Erythroblast (primary cell): ENCODE measurements around the gene MRC1.

ENCODE experiments used
- GATA1 ChIP-seq: IDR thresholded peaks from 2 replicates; pipeline ENCODE4 v1.6.1; 2011; ENCODE audit warnings: low read depth, mild to moderate bottlenecking, control low read depth, low read length, moderate library complexity
- POLR2A ChIP-seq: IDR thresholded peaks from 2 replicates; pipeline ENCODE4 v1.6.1; 2011; ENCODE audit warnings: mild to moderate bottlenecking, low read length

DNA sequence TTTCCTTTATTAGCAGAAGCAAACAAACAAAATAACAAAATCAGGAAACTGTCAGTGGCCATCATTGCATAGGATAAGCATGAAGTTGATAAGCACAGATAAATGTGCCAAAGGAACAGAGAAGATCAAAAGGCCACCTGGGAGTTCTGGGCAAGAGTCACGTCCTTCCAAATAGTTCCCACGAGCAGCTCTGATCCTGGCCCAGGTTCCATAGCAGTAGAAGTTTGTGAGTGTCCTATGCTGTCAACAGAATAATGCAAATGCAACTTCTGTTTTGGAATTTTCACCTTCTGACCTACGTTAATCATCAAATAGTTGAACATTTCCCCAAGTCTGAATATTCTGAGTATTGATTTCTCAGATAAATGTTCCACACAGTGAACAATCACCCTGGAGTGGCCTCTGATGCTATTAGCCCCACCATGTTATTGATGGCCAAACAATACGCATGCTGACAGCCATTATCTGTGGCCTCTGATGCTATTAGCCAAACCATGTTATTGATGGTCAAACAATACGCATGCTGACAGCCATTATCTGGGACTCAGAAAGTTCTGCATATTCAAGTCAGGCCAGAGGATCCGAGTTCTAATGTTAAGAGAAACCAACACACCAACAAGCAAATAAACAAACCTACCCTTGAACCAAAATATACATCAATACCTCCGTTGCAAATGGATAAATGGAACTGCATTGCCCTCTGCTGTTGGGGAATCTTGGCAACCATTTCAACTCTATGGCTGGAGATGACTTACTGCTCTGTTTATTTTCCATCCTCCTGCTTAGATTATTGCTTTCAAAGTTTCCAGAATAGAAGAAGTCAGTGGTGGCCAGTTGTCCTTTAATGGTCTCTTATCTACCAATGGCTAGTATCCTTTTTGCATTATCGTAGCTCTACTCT, 63.3 kb downstream of the MRC1 start:
- TF ChIP-seq POLR2A (no peak), GATA1 (no peak)
